Measurements from ENCODE around the gene CCSER1. TPM values are rescaled to one million over a fixed set of nuclear protein-coding genes. Genes with fewer than 3 reads are reported as not detected.
"Not testable (repeated sequence)": the region's sequence is repeated elsewhere in the genome, so short reads cannot be mapped to it uniquely, and the experiment has no call there.

The CCSER1 gene
- polyA plus RNA-seq, 3 donors, result 0.09 to 0.75 (median 0.13) TPM

- Mint-ChIP-seq H3K36me3 (no peaks in the 10 kb centered on the region), H3K9me3 (peaks cover 2 to 14% (median 4%) of the 10 kb centered on the region in 7 donors), H3K27me3 (ENCODE audit: low read depth in 3 of 3) (peaks cover 0 to 2% (median 0%) of the 10 kb centered on the region in 3 donors), H3K4me1 (no peaks in the 10 kb centered on the region), H3K27ac (no peak overlapping the region), H3K4me3 (no peak overlapping the region)
- Histone ChIP-seq H2AFZ (ENCODE audit: insufficient read depth, low read depth, low read length, poor library complexity, severe bottlenecking) (no peak overlapping the region), H3K9ac (ENCODE audit: insufficient read depth, low read length, poor library complexity, severe bottlenecking) (no peak overlapping the region), H3K4me2 (replicated peaks; ENCODE audit: extremely low read depth, low read length, poor library complexity, severe bottlenecking) (no peak overlapping the region), H3K36me3 (replicated peaks in 1 of 2; ENCODE audit: control insufficient read depth in 1 of 2, insufficient read depth in 2 of 2, low read length in 2 of 2) (no peaks in the 10 kb centered on the region), H3K27ac (ENCODE audit: low read depth in 1 of 2, low read length in 2 of 2) (no peak overlapping the region), H3K4me1 (ENCODE audit: control insufficient read depth in 1 of 2, insufficient read depth in 2 of 2, low read length in 2 of 2) (no peaks in the 10 kb centered on the region), H3K79me2 (ENCODE audit: insufficient read depth, low read length) (no peaks in the 10 kb centered on the region), H3K9me3 (replicated peaks in 1 of 2; ENCODE audit: control insufficient read depth in 1 of 2, insufficient read depth in 1 of 2, low read length in 2 of 2) (peaks cover 0 to 14% of the 10 kb centered on the region in 2 donors), H3K4me3 (replicated peaks in 1 of 3; ENCODE audit: low read depth in 2 of 3, low read length in 3 of 3) (no peak overlapping the region), H3K27me3 (ENCODE audit: control insufficient read depth in 2 of 2, insufficient read depth in 2 of 2, low read length in 2 of 2) (no peaks in the 10 kb centered on the region), H4K20me1 (ENCODE audit: insufficient read depth, low read length) (no peaks in the 10 kb centered on the region)
- WGBS (ENCODE audit: insufficient coverage), result no CpG with 5 or more reads among the region's 1 CpG
- intact Hi-C loops (cut with micrococcal nuclease), result no loop called here
- TF ChIP-seq, protein P1, sequence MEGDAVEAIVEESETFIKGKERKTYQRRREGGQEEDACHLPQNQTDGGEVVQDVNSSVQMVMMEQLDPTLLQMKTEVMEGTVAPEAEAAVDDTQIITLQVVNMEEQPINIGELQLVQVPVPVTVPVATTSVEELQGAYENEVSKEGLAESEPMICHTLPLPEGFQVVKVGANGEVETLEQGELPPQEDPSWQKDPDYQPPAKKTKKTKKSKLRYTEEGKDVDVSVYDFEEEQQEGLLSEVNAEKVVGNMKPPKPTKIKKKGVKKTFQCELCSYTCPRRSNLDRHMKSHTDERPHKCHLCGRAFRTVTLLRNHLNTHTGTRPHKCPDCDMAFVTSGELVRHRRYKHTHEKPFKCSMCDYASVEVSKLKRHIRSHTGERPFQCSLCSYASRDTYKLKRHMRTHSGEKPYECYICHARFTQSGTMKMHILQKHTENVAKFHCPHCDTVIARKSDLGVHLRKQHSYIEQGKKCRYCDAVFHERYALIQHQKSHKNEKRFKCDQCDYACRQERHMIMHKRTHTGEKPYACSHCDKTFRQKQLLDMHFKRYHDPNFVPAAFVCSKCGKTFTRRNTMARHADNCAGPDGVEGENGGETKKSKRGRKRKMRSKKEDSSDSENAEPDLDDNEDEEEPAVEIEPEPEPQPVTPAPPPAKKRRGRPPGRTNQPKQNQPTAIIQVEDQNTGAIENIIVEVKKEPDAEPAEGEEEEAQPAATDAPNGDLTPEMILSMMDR (IDR thresholded peaks at IDR 0.05), result no peak
- DNase-seq, result no peak
These were observed 1044.0 kb downstream of the CCSER1 start for GRCh38 chr4:91171217-91171616.

GRCh38 chr4:91185061-91185460, 1057.9 kb downstream of the CCSER1 start:
- no CpG with 5 or more reads among the region's 1 CpG for WGBS (ENCODE audit: insufficient coverage)
- peaks cover 6 to 24% (median 17%) of the 10 kb centered on the region in 7 donors for H3K9me3 Mint-ChIP-seq
- H3K79me2 ChIP-seq (ENCODE audit: insufficient read depth, low read length); H3K36me3 ChIP-seq (replicated peaks in 1 of 2; ENCODE audit: control insufficient read depth in 1 of 2, insufficient read depth in 2 of 2, low read length in 2 of 2); H3K27me3 ChIP-seq (ENCODE audit: control insufficient read depth in 2 of 2, insufficient read depth in 2 of 2, low read length in 2 of 2); H4K20me1 ChIP-seq (ENCODE audit: insufficient read depth, low read length); H3K4me1 Mint-ChIP-seq; DNase-seq; H3K4me2 ChIP-seq (replicated peaks; ENCODE audit: extremely low read depth, low read length, poor library complexity, severe bottlenecking); H3K27ac Mint-ChIP-seq; H3K9ac ChIP-seq (ENCODE audit: insufficient read depth, low read length, poor library complexity, severe bottlenecking); intact Hi-C loops (cut with micrococcal nuclease); H3K4me1 ChIP-seq (ENCODE audit: control insufficient read depth in 1 of 2, insufficient read depth in 2 of 2, low read length in 2 of 2); H3K27ac ChIP-seq (ENCODE audit: low read depth in 1 of 2, low read length in 2 of 2); H3K4me3 ChIP-seq (replicated peaks in 1 of 3; ENCODE audit: low read depth in 2 of 3, low read length in 3 of 3); H3K36me3 Mint-ChIP-seq; H3K4me3 Mint-ChIP-seq; H2AFZ ChIP-seq (ENCODE audit: insufficient read depth, low read depth, low read length, poor library complexity, severe bottlenecking); H3K27me3 Mint-ChIP-seq (ENCODE audit: low read depth in 3 of 3): not testable (repeated sequence)
- H3K9me3 ChIP-seq (replicated peaks in 1 of 2; ENCODE audit: control insufficient read depth in 1 of 2, insufficient read depth in 1 of 2, low read length in 2 of 2), result peaks cover 10 to 18% of the 10 kb centered on the region in 2 donors

Measured in CD14-positive monocyte (primary cell).